ENCODE results near the gene TGFBI.

TGFBI gene

GRCh38 chr5:136063778-136064465 lies 35.1 kb downstream of the TGFBI start:
- DNase-seq (ENCODE audit: low read depth in 2 of 2) = no peak

- DNase-seq (ENCODE audit: low read depth in 2 of 2) = no peak
These were observed 35.7 kb downstream of the TGFBI start for GRCh38 chr5:136064510-136064909.

DNA sequence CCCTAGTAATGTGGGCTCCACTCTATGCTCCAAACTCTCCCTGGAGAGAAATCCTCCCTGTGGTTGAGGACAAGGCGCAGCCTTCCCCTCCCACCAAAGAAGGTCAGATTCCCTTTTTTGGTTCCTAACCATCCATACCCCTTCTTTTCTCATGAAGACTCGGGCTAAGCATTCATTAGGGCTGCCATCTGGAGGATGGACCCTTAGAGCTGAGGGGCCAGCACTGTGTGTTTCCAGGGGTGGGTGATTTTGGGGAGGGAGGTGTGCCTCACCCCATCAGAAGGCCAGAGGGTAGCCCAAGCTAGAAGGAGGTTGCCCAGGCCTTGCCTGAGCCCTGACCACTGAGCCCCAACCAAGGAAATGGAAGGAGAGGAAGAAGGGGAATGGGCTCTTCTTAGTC lies 36.8 kb downstream of the TGFBI start:
- no peak for DNase-seq (ENCODE audit: low read depth in 2 of 2)

DNA sequence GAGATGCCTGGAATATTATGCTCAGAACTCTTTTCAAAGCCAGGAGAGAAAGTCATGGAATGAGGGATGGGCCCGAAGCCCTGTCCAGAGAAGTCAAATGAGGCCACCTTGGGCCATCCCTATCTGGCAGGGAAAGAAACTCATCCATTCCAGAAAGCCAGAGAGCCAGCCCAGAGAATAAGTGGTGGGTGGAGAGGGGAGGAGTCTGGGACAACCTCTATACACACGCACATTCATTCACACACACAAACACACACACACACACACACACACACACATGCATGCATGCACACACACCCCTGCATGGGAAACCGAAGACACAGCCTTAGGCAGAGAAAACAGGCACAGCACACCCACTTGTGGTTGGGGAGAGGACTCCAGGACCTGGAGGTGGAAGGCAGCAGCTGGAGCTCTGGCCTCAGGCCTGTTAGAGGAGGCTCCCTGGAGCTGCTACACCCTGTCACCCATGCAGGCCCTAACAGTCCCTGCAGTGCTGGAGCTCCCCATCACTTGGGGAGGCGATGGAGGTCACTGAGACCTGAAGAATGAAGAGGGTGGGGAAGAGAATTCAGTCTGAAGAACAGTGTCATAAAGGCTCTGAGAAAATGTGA lies 38.0 kb downstream of the TGFBI start:
- DNase-seq (ENCODE audit: low read depth in 2 of 2) = no peak

DNA sequence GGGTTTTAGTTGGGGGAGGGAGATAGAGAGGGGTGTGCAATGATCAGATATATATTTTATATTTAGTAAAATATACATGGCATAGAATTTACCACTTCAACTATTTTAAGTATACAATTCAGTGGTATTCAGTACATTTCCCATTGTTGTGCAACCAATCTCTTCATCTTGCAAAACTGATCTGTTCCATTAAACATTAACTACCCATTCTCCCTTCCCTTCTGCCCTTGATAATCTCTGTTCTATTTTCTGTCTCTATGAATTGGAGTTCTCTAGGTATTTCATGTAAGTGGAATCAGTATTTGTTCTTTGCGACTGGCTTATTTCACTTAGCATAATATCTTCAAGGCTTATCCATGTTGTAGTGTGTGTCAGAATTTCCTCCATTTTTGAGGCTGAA lies 38.6 kb downstream of the TGFBI start:
- no peak for DNase-seq (ENCODE audit: low read depth in 2 of 2)

DNA sequence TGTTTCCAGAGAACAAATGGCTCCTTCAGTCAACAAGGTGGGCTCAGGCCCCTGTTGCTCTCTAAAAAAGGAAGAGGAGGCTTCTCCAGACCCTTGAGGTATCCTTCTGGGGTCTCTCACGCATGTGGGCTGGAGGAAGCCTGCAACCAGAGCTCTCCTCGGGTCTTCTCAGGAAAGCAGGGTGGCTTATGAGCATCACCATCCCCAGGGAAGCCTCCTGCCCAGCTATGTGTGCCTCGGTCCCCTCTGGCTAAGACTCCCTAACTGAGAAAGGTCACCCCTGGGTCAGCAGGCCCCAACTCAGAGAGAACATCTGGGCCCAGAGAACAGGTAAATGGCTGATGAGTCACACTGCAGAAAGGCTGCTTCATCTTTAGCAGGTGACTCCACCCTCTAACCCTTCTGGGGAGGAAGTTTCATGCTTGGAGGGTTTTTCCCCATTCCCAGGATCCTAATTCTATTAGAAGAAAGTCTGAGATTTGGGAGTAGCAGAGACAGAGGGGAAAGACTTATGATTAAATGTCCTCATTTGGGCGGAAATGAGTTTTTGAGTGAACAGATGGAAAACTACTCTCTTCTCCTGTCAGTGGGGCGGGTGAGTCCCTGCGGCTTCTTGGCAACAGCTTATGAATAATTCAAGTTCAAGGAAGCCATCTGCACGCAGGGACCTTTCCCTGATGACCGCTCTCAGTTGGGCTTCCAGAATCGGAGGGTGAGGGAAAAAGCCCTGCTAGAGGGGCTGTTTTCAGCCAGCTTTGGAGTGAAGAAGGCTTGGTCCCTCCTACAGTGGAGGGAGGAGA lies 41.9 kb downstream of the TGFBI start:
- DNase-seq (ENCODE audit: low read depth in 2 of 2) = no peak

DNA sequence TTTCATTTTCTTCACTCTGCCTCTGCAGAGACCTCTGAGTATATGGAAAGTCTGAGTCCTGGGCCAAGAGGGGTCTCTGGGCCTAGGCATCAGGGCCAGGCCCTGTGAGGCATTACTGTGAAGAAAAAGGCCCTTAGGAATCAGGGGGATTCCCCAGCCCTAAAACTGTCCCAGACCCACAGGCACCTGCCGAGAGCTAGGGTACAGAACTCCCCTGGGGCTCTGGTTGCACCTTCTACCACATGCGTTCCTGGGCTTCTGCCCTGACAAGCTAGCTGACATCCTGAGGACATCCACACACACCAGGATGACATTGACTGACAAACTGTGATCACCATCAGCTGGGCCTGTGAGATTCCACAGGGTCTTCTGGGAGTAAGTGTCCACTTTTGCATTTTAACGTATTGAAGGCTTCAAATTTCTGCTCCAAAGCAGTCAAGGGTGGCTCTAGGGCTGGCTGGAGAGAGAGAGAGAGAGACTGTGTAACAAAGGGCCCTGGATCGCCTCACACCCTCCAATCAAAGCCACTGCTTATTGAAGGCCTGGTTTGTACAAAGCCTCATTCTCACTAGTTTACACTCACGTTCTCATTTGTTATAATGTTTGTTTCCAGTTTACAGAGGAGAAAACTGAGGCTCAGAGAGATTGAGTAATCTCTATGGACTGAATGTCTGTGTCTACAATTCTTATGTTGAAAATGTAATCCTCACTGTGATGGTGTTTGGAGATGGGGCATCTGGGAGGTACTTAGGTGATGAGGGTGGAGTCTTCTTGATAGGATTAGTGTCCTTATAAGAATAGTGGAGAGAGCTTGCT lies 45.1 kb downstream of the TGFBI start:
- no peak for DNase-seq (ENCODE audit: low read depth in 2 of 2)

- no peak for DNase-seq (ENCODE audit: low read depth in 2 of 2)
These were observed 46.7 kb downstream of the TGFBI start for GRCh38 chr5:136075466-136075891.

DNA sequence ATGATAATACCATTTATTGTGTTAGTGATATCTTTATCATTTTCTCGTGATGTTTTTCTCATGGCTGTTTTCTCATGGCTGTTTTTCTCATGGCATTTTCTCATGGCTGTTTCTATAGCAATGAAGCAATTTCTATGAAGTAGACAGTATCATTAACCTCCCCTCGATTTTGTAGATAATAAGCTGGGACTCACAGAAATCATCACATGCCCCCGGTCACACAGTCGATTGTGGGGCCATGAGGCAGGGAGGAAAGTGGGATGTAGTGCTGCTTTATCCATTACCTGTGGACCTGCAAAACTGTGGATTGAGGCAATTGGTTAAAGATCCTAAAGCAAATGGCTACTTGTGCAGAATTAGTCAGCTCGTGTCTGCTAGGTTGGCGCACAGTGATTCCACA lies 47.3 kb downstream of the TGFBI start:
- DNase-seq (ENCODE audit: low read depth in 2 of 2) = no peak

- no peak for DNase-seq (ENCODE audit: low read depth in 2 of 2)
These were observed 48.2 kb downstream of the TGFBI start for GRCh38 chr5:136076881-136077445.

DNA sequence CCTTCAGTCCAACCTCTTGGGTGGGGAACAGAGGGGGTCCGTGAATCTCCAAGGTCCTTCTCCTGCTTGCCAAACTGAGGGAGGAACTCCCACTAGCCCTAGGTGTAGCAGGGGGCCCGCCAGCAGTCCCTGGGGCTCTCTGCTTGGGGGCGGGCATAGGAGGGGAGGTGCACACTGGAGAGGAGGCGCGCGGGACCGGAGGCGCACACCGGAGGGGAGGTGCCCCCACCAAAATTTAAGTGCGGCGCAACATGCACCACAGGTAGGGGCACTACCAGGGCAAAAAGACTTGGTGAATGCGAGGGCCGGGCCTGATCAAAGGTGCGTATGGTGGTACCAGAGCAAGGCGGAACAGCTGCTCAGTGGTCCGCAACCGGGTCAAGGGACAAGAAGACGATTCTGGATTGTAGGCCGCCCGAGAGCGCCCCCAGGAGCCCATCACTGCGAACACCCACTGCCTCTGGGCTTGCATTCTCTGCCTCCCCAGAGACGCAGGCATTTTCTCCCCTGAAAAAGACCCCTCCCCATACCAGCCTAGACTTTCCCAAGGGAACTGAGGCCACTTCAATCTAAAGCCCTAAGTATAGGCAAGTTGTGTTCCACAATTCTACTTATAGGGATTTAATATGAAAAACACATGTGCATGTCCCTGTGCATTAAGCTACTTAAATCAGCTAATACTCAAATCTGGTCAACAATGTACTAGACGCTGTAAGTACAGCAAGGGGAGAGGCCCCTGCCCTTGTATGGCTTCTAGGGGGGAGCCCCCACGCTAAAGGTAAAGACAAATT lies 50.6 kb downstream of the TGFBI start:
- DNase-seq (ENCODE audit: low read depth in 2 of 2) = no peak

- no peak for DNase-seq (ENCODE audit: low read depth in 2 of 2)
These were observed 51.3 kb downstream of the TGFBI start for GRCh38 chr5:136080113-136080482.

- peak; percentile 15 to 44 for DNase-seq (ENCODE audit: low read depth in 2 of 2)
These were observed 51.9 kb downstream of the TGFBI start for GRCh38 chr5:136080483-136081216.

DNA sequence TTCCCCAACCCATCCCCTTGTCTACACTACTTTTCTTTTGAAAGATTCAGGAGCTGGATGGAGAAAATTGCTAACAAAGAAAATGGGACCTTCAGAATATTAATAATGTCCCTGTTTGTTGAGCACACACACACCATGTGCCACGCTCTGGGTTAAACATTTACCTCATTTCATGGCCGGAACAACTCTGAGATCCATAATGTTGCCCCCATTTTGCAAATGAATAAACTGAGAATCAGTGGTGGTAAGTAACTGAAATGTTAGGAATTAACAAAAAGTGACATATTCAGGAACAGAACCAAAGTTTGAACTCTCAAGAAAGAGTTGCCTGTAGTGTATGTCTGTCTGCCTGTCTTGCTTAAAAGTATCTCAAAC lies 52.4 kb downstream of the TGFBI start:
- no peak for DNase-seq (ENCODE audit: low read depth in 2 of 2)

DNA sequence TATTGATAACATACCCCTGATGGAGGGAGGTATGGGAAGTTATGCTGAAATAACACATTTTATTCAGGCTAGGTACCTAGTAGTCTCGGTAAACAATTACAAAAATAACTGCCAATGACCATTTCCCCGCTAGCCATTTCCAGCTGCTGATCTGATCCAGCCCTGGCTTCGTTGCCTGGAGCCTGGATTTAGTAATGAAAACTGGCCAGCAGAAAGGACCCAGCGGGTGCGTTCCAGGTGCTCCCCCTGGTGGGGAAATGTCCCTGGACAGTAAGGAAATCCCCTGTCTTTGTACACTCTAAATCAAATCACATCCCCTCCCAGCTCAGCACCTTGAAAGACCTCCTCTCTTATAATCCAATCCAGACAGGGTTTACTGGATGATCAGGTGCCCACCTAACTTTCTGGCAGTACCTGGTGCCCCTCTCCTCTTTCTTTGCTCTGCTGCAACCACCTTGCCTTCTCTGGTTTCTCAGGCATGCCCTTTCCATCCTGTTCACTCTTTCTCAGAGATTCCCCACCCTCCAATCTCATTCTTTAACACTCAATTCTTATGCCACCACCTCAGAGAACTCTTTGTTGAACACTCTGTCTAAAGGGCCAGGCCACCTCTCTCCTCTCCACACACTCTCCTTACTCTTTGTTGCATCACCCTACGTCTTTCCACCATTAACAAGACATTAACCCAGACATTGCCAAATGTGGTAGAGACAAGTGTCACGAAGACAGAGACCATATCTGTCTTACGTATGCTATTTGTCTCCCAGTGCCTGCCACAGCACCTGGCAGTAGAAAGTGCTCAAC lies 53.8 kb downstream of the TGFBI start:
- DNase-seq (ENCODE audit: low read depth in 2 of 2) = peak; percentile 11 to 55

DNA sequence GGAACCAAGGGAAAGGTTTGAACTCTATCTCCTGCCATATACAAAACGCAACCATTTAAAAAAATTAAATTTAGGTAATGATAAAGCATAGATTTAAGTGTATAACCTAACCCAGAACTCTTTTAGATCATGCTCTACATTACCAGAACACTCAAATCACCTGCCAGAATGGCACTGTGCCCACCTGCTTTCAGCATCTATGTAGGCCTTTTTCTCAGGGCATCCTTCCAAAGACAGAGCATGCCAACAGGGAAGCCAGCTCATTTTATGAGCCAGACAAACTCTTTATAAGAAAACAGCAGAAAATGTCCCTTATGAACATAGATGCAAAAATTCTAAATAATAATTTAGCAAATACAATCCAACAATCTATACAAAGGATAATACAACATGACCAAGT lies 55.9 kb downstream of the TGFBI start:
- no peak for DNase-seq (ENCODE audit: low read depth in 2 of 2)

DNA sequence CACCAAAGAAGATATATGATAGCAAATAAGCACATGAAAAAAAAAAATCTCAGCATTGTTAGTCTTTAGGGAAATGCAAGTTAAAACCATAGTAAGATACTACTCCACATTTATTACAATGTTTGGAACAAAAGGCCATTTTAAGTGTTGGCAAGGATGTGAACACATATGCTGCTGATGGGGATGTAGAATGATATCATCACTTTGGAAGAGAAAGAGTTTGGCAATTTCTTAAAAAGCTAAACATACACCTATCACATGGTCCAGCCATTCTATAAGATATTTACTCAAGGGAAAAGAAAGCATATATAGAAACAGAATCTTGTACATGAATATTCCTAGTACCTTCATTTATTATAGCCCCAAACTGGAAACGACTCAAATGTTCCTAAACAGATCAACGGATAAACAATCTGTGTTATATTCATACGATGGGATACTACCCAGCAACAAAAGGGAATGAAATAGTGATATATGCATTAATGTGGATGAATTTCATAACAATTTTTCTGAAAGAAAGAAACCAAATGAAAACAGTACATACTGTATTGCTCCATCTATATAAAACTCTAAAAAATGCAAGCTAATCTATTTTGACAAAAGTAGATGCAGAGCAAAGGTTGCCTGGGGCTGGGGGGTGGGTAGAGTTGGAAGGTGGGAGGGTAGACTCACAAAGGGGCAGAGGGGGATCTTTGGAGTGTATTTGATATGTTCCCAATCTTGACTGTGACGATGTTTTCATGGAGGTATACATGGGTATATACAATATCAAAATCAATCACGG lies 58.2 kb downstream of the TGFBI start:
- no peak for DNase-seq (ENCODE audit: low read depth in 2 of 2)

DNA sequence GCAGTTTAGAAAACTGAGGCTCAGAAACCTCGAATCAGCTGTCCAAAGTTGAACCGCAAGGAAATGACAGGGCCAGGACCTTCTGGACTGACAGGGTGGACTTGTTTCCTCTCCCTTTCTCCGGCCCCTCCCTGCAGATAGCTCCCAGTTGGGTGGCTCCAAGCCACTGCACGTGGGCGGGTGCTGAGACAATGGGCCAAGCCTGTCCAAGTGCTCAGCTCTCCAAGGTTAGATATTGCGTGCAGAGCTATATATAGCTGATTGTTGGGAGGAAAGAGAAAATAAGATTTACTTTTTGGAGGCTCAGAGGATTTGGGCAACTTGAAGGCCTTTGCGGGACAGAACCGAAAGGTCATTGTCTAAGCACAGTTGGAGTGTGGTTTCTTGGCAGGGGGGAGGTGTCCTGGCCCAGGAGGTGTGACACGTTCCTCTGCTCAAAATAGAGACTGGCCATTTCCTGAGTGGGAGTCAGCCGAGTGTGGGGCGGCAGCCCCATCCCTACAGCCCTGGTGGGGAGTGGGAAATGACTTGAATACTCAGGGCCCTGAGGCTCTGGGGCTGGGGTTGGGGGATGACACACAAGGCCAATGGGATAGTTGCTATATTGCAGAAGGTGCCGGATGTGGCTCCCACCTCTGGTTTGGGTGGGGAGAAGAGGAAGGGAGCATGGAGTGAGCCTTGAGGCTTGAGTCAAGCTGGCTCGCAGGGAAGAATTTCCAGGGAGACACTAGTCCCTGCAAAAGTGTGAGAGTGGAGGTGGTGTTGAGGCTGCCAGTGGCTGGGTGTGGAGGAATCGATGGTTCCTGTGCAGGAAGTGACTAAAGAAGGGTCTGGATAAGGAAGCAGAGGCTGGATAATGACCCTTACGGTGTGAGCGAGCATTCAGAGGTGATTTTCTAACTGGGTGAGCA lies 59.4 kb downstream of the TGFBI start:
- no peak for DNase-seq (ENCODE audit: low read depth in 2 of 2)

Measured in activated CD4-positive, alpha-beta T cell treated with anti-CD3 and anti-CD28 coated beads for 24 hours (primary cell).